Caco-2 (cell line): Measurements from ENCODE around the gene PI4KA. TPM values are rescaled to one million over a fixed set of nuclear protein-coding genes. Genes with fewer than 3 reads are reported as not detected.

ENCODE experiments used
- BruUV-seq: library from RNA; stranded (reverse); fragments of 400-500 nt; replicated peaks from 2 replicates; lab custom pipeline; 2021; lab: Mats Ljungman, UMichigan
- CTCF ChIA-PET: fragments of 300-600 bp; sonication (Branson Sonifier 250); formaldehyde crosslinking; loops from one replicate; lab custom pipeline; 2022; ENCODE audit warnings: antibody characterized with exemption; lab: Charles Lee
- POLR2A ChIA-PET: fragments of 300-600 bp; sonication (Branson Sonifier 250); formaldehyde crosslinking; loops from one replicate; lab custom pipeline; 2022; ENCODE audit warnings: antibody characterized with exemption; lab: Charles Lee
- DNase-seq, 2 experiments: peaks; one replicate each; pipeline versions ENCODE4 v3.0.0 to v3.0.0-alpha.2; 2020 to 2022
- H3K27me3 ChIP-seq: replicated peaks from 2 replicates; pipeline ENCODE4 v1.6.0; 2011; ENCODE audit warnings: low read length; ENCODE audit not compliant: control insufficient read depth, insufficient read depth
- H3K36me3 ChIP-seq: 2 replicates; pipeline ENCODE4 v1.5.1; 2011; ENCODE audit warnings: low read length; ENCODE audit not compliant: control insufficient read depth, insufficient read depth
- H3K4me1 ChIP-seq: fragments of 250-450 bp; sonication (Bioruptor Pico); 2 replicates; pipeline ENCODE4 v1.5.1; 2020; ENCODE audit warnings: mild to moderate bottlenecking
- H3K4me3 ChIP-seq: 2 replicates; pipeline ENCODE4 v1.5.1; 2011; ENCODE audit warnings: low read depth, mild to moderate bottlenecking, control low read depth, low read length
- H3K9me3 ChIP-seq: fragments of 250-450 bp; sonication (Bioruptor Pico); 2 replicates; pipeline ENCODE4 v1.5.1; 2020; ENCODE audit warnings: mild to moderate bottlenecking, moderate library complexity
- H3K27ac Mint-ChIP-seq: one replicate; pipeline ENCODE4 v1.8.0; 2022; ENCODE audit warnings: mixed read lengths; ENCODE audit not compliant: unreplicated experiment
- H3K27me3 Mint-ChIP-seq: one replicate; pipeline ENCODE4 v1.8.0; 2022; ENCODE audit warnings: mixed read lengths; ENCODE audit not compliant: insufficient read depth, unreplicated experiment
- H3K36me3 Mint-ChIP-seq: one replicate; pipeline ENCODE4 v1.8.0; 2022; ENCODE audit warnings: mild to moderate bottlenecking, mixed read lengths; ENCODE audit not compliant: insufficient read depth, unreplicated experiment
- H3K4me1 Mint-ChIP-seq: one replicate; pipeline ENCODE4 v1.8.0; 2022; ENCODE audit warnings: low read depth, mixed read lengths; ENCODE audit not compliant: unreplicated experiment
- H3K4me3 Mint-ChIP-seq: one replicate; pipeline ENCODE4 v1.8.0; 2022; ENCODE audit warnings: mild to moderate bottlenecking, moderate library complexity, mixed read lengths; ENCODE audit not compliant: unreplicated experiment
- H3K9me3 Mint-ChIP-seq: one replicate; pipeline ENCODE4 v1.8.0; 2022; ENCODE audit warnings: mixed read lengths; ENCODE audit not compliant: unreplicated experiment
- CTCF ChIP-seq, 2 experiments: fragments of 200-600 bp in 1 of 2; IDR thresholded peaks; 1 replicate in 1 of 2; 2 replicates in 1 of 2; pipeline versions ENCODE4 v1.5.1 to v1.8.0; 2011 to 2022; ENCODE audit warnings: antibody characterized with exemption in 1 of 2, control low read depth in 1 of 2, inconsistent platforms in 1 of 2, low read depth in 1 of 2, low read length in 1 of 2, mild to moderate bottlenecking in 1 of 2, moderate library complexity in 1 of 2; ENCODE audit not compliant: insufficient read depth in 1 of 2, severe bottlenecking in 1 of 2, unreplicated experiment in 1 of 2
- intact Hi-C: fragments of 100-400 bp; cut with micrococcal nuclease; formaldehyde crosslinking; loops from one replicate; pipeline ENCODE4 v1.10.0; 2022; ENCODE audit not compliant: unreplicated experiment
- total RNA-seq: library from RNA; stranded (reverse); gene quantifications from 2 replicates; pipeline ENCODE4 v1.2.3, GENCODE V29; 2022

The PI4KA gene
- total RNA-seq, 1 experiment from 2014 or later, result 66.9 TPM

DNA sequence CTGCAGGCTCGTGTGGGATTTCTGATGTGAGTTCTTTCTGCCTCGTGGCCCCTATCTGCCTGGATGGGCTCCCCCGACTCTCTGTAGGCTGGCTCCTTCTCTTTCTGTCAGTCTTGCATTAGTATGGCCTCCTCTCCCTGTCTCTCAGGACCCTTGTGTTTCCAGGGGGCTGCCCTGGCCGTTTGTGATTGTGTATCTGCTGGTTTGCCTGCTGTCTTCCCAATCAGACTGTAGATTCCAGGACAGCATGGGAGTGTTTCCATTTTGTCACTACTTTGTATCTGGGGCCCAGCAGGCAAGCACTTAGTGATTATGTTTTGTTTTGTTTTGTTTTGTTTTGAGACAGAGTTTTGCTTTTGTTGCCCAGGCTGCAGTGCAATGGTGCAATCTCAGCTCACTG, 25.8 kb upstream of the PI4KA start:
- BruUV-seq, result no TSS peak
- Mint-ChIP-seq H3K27ac (no peak overlapping the region), H3K4me1 (peaks cover 16% of the 10 kb centered on the region), H3K4me3 (no peak overlapping the region), H3K27me3 (no peaks in the 10 kb centered on the region), H3K36me3 (peaks cover 35% of the 10 kb centered on the region), H3K9me3 (no peaks in the 10 kb centered on the region)
- TF ChIP-seq CTCF (IDR thresholded peaks at IDR 0.05; ENCODE audit: insufficient read depth in 1 of 2, low read depth in 1 of 2, low read length in 1 of 2, severe bottlenecking in 1 of 2, unreplicated experiment in 1 of 2), result no peak
- no peaks in the 10 kb centered on the region for H3K9me3 ChIP-seq
- no peak for DNase-seq
- POLR2A ChIA-PET, result no interaction called here
- H3K27me3 ChIP-seq, result no peaks in the 10 kb centered on the region
- H3K4me3 ChIP-seq, result no peak overlapping the region
- CTCF ChIA-PET, result interaction anchor here (0.6 kb wide), 1 partner anchor 25 kb away, joined by 3 read pairs; no protein-coding TSS in a partner anchor
- intact Hi-C loops, result loop anchor here (10.0 kb wide), 1 partner anchor 110 kb away; the partner anchor contains the start of gene SERPIND1
- H3K4me1 ChIP-seq, result peaks cover 15% of the 10 kb centered on the region; the same call in 1 of the 2 replicates
- H3K36me3 ChIP-seq, result no peaks in the 10 kb centered on the region; the same call in 1 of the 2 replicates

DNA sequence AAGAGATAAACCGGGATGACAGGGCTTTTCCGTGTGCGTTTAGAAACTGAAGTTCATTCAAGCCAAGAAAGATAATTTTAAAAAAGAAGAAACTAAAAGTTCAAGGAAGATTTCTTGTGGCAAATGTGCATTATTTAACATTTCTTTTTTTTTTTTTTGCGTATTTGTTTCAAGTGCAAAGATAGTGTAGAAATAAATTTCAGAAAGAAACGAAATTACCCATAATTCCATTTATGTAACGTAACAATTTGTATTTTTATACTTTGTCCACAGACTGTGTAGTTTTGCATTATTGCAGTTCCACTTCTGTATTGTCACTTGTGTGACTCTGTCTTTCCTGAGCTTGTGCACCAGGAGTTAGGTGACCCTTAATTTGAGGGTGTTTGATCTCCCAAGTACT, 24.2 kb upstream of the PI4KA start:
- ChIA-PET CTCF (interaction anchor here (0.7 kb wide), 1 partner anchor 155 kb away, joined by 3 read pairs; no protein-coding TSS in a partner anchor), POLR2A (no interaction called here)
- Histone ChIP-seq H3K9me3 (no peaks in the 10 kb centered on the region), H3K27me3 (no peaks in the 10 kb centered on the region), H3K4me3 (no peak overlapping the region), H3K36me3 (no peaks in the 10 kb centered on the region), H3K4me1 (peaks cover 15% of the 10 kb centered on the region; the same call in 1 of the 2 replicates)
- DNase-seq, result no peak
- BruUV-seq, result no TSS peak
- TF ChIP-seq CTCF (IDR thresholded peaks at IDR 0.05; ENCODE audit: insufficient read depth in 1 of 2, low read depth in 1 of 2, low read length in 1 of 2, severe bottlenecking in 1 of 2, unreplicated experiment in 1 of 2), result no peak
- no peak overlapping the region for H3K4me3 Mint-ChIP-seq
- peaks cover 16% of the 10 kb centered on the region for H3K4me1 Mint-ChIP-seq
- no peak overlapping the region for H3K27ac Mint-ChIP-seq
- H3K36me3 Mint-ChIP-seq, result peaks cover 25% of the 10 kb centered on the region
- intact Hi-C loops, result loop anchor here (10.0 kb wide), 1 partner anchor 108 kb away; the partner anchor contains the start of gene SERPIND1
- no peaks in the 10 kb centered on the region for H3K9me3 Mint-ChIP-seq
- H3K27me3 Mint-ChIP-seq, result no peaks in the 10 kb centered on the region

GRCh38 chr22:20881869-20882815, 23.5 kb upstream of the PI4KA start:
- Histone ChIP-seq H3K27me3 (no peaks in the 10 kb centered on the region), H3K9me3 (no peaks in the 10 kb centered on the region), H3K36me3 (no peaks in the 10 kb centered on the region), H3K4me3 (no peak overlapping the region), H3K4me1 (peaks cover 15% of the 10 kb centered on the region; the same call in 1 of the 2 replicates)
- Mint-ChIP-seq H3K27ac (no peak overlapping the region), H3K4me1 (peaks cover 16% of the 10 kb centered on the region), H3K27me3 (no peaks in the 10 kb centered on the region), H3K36me3 (peaks cover 20% of the 10 kb centered on the region), H3K4me3 (no peak overlapping the region), H3K9me3 (no peaks in the 10 kb centered on the region)
- intact Hi-C loops, result loop anchor here (10.0 kb wide), 1 partner anchor 107 kb away; the partner anchor contains the start of gene SERPIND1
- ChIA-PET POLR2A (no interaction called here), CTCF (interaction anchor here (0.7 kb wide), 1 partner anchor 155 kb away, joined by 3 read pairs; no protein-coding TSS in a partner anchor)
- no TSS peak for BruUV-seq
- TF ChIP-seq CTCF (IDR thresholded peaks at IDR 0.05; ENCODE audit: insufficient read depth in 1 of 2, low read depth in 1 of 2, low read length in 1 of 2, severe bottlenecking in 1 of 2, unreplicated experiment in 1 of 2), result no peak
- no peak for DNase-seq
